ENCODE data around the gene SOX5. TPM values are rescaled to one million over a fixed set of nuclear protein-coding genes. Genes with fewer than 3 reads are reported as not detected.

Gene SOX5
- polyA plus RNA-seq, 1 donor: 3.5 TPM

- Histone ChIP-seq H3K27ac (ENCODE audit: low read length) (no peak overlapping the region), H3K36me3 (ENCODE audit: control insufficient read depth, insufficient read depth, low read length) (no peaks in the 10 kb centered on the region), H3K4me3 (ENCODE audit: low read length) (no peak overlapping the region), H3K4me1 (ENCODE audit: control insufficient read depth, insufficient read depth, low read length) (peaks cover 3% of the 10 kb centered on the region), H3K9me3 (ENCODE audit: control insufficient read depth, low read depth, low read length) (peaks cover 3% of the 10 kb centered on the region), H3K27me3 (ENCODE audit: control insufficient read depth, insufficient read depth, low read length) (peaks cover 5% of the 10 kb centered on the region)
- no CpG with 5 or more reads among the region's 2 CpGs for WGBS (ENCODE audit: insufficient coverage, low lambda C conversion rate)
- no peak for DNase-seq
These were observed 2.1 kb downstream of the SOX5 start for GRCh38 chr12:23947395-23947794.

- no peak overlapping the region for H3K27ac ChIP-seq (ENCODE audit: low read length)
- no peak overlapping the region for H3K4me3 ChIP-seq (ENCODE audit: low read length)
- DNase-seq: no peak
- whole genome bisulfite sequencing (ENCODE audit: insufficient coverage, low lambda C conversion rate): 93% methylated on average over 2 of the region's 2 CpGs
- peaks cover 3% of the 10 kb centered on the region for H3K9me3 ChIP-seq (ENCODE audit: control insufficient read depth, low read depth, low read length)
- H3K36me3 ChIP-seq (ENCODE audit: control insufficient read depth, insufficient read depth, low read length): no peaks in the 10 kb centered on the region
- H3K4me1 ChIP-seq (ENCODE audit: control insufficient read depth, insufficient read depth, low read length): peaks cover 3% of the 10 kb centered on the region
- H3K27me3 ChIP-seq (ENCODE audit: control insufficient read depth, insufficient read depth, low read length): peaks cover 5% of the 10 kb centered on the region
These were observed 4.2 kb downstream of the SOX5 start for GRCh38 chr12:23945249-23945648.

- no peak overlapping the region for H3K4me3 ChIP-seq (ENCODE audit: low read length)
- no peaks in the 10 kb centered on the region for H3K36me3 ChIP-seq (ENCODE audit: control insufficient read depth, insufficient read depth, low read length)
- H3K9me3 ChIP-seq (ENCODE audit: control insufficient read depth, low read depth, low read length): no peaks in the 10 kb centered on the region
- peaks cover 3% of the 10 kb centered on the region for H3K27me3 ChIP-seq (ENCODE audit: control insufficient read depth, insufficient read depth, low read length)
- H3K27ac ChIP-seq (ENCODE audit: low read length): no peak overlapping the region
- peaks cover 3% of the 10 kb centered on the region for H3K4me1 ChIP-seq (ENCODE audit: control insufficient read depth, insufficient read depth, low read length)
- WGBS (ENCODE audit: insufficient coverage, low lambda C conversion rate): 41% methylated on average over 2 of the region's 5 CpGs
- no peak for DNase-seq
These were observed 5.4 kb downstream of the SOX5 start for GRCh38 chr12:23944067-23944466.

- Histone ChIP-seq H3K4me1 (ENCODE audit: control insufficient read depth, insufficient read depth, low read length) (no peaks in the 10 kb centered on the region), H3K36me3 (ENCODE audit: control insufficient read depth, insufficient read depth, low read length) (no peaks in the 10 kb centered on the region), H3K27me3 (ENCODE audit: control insufficient read depth, insufficient read depth, low read length) (no peaks in the 10 kb centered on the region), H3K27ac (ENCODE audit: low read length) (no peak overlapping the region), H3K9me3 (ENCODE audit: control insufficient read depth, low read depth, low read length) (no peaks in the 10 kb centered on the region), H3K4me3 (ENCODE audit: low read length) (no peak overlapping the region)
- DNase-seq: no peak
- WGBS (ENCODE audit: insufficient coverage, low lambda C conversion rate): 100% methylated on average over 1 of the region's 4 CpGs
These were observed 6.6 kb downstream of the SOX5 start for GRCh38 chr12:23942841-23943240.

- Histone ChIP-seq H3K36me3 (ENCODE audit: control insufficient read depth, insufficient read depth, low read length) (no peaks in the 10 kb centered on the region), H3K9me3 (ENCODE audit: control insufficient read depth, low read depth, low read length) (no peaks in the 10 kb centered on the region), H3K27me3 (ENCODE audit: control insufficient read depth, insufficient read depth, low read length) (no peaks in the 10 kb centered on the region), H3K4me1 (ENCODE audit: control insufficient read depth, insufficient read depth, low read length) (no peaks in the 10 kb centered on the region), H3K27ac (ENCODE audit: low read length) (no peak overlapping the region), H3K4me3 (ENCODE audit: low read length) (no peak overlapping the region)
- no CpG with 5 or more reads among the region's 1 CpG for WGBS (ENCODE audit: insufficient coverage, low lambda C conversion rate)
- DNase-seq: no peak
These were observed 7.7 kb downstream of the SOX5 start for GRCh38 chr12:23941780-23942179.

- Histone ChIP-seq H3K27ac (ENCODE audit: low read length) (no peak overlapping the region), H3K9me3 (ENCODE audit: control insufficient read depth, low read depth, low read length) (no peaks in the 10 kb centered on the region), H3K4me1 (ENCODE audit: control insufficient read depth, insufficient read depth, low read length) (no peaks in the 10 kb centered on the region), H3K27me3 (ENCODE audit: control insufficient read depth, insufficient read depth, low read length) (no peaks in the 10 kb centered on the region), H3K36me3 (ENCODE audit: control insufficient read depth, insufficient read depth, low read length) (no peaks in the 10 kb centered on the region), H3K4me3 (ENCODE audit: low read length) (no peak overlapping the region)
- DNase-seq: no peak
- WGBS (ENCODE audit: insufficient coverage, low lambda C conversion rate): 97% methylated on average over 3 of the region's 3 CpGs
These were observed 11.0 kb downstream of the SOX5 start for GRCh38 chr12:23938422-23938821.

- H3K9me3 ChIP-seq (ENCODE audit: control insufficient read depth, low read depth, low read length): no peaks in the 10 kb centered on the region
- H3K4me3 ChIP-seq (ENCODE audit: low read length): no peak overlapping the region
- H3K27me3 ChIP-seq (ENCODE audit: control insufficient read depth, insufficient read depth, low read length): no peaks in the 10 kb centered on the region
- H3K36me3 ChIP-seq (ENCODE audit: control insufficient read depth, insufficient read depth, low read length): no peaks in the 10 kb centered on the region
- no peak for DNase-seq
- H3K27ac ChIP-seq (ENCODE audit: low read length): no peak overlapping the region
- WGBS (ENCODE audit: insufficient coverage, low lambda C conversion rate): 71% methylated on average over 1 of the region's 2 CpGs
- H3K4me1 ChIP-seq (ENCODE audit: control insufficient read depth, insufficient read depth, low read length): no peaks in the 10 kb centered on the region
These were observed 18.3 kb downstream of the SOX5 start for GRCh38 chr12:23931176-23931575.

GRCh38 chr12:23930599-23930998, 18.9 kb downstream of the SOX5 start:
- Histone ChIP-seq H3K9me3 (ENCODE audit: control insufficient read depth, low read depth, low read length) (no peaks in the 10 kb centered on the region), H3K27me3 (ENCODE audit: control insufficient read depth, insufficient read depth, low read length) (no peaks in the 10 kb centered on the region), H3K36me3 (ENCODE audit: control insufficient read depth, insufficient read depth, low read length) (no peaks in the 10 kb centered on the region), H3K4me3 (ENCODE audit: low read length) (no peak overlapping the region), H3K27ac (ENCODE audit: low read length) (no peak overlapping the region), H3K4me1 (ENCODE audit: control insufficient read depth, insufficient read depth, low read length) (no peaks in the 10 kb centered on the region)
- 100% methylated on average over 1 of the region's 2 CpGs for WGBS (ENCODE audit: insufficient coverage, low lambda C conversion rate)
- no peak for DNase-seq

GRCh38 chr12:23929906-23930305, 19.6 kb downstream of the SOX5 start:
- WGBS (ENCODE audit: insufficient coverage, low lambda C conversion rate): 83% methylated on average over 1 of the region's 2 CpGs
- Histone ChIP-seq H3K27me3 (ENCODE audit: control insufficient read depth, insufficient read depth, low read length) (no peaks in the 10 kb centered on the region), H3K4me1 (ENCODE audit: control insufficient read depth, insufficient read depth, low read length) (no peaks in the 10 kb centered on the region), H3K36me3 (ENCODE audit: control insufficient read depth, insufficient read depth, low read length) (no peaks in the 10 kb centered on the region), H3K4me3 (ENCODE audit: low read length) (no peak overlapping the region), H3K9me3 (ENCODE audit: control insufficient read depth, low read depth, low read length) (no peaks in the 10 kb centered on the region), H3K27ac (ENCODE audit: low read length) (no peak overlapping the region)
- no peak for DNase-seq

GRCh38 chr12:23927907-23928306, 21.6 kb downstream of the SOX5 start:
- Histone ChIP-seq H3K9me3 (ENCODE audit: control insufficient read depth, low read depth, low read length) (no peaks in the 10 kb centered on the region), H3K36me3 (ENCODE audit: control insufficient read depth, insufficient read depth, low read length) (no peaks in the 10 kb centered on the region), H3K27me3 (ENCODE audit: control insufficient read depth, insufficient read depth, low read length) (no peaks in the 10 kb centered on the region), H3K4me1 (ENCODE audit: control insufficient read depth, insufficient read depth, low read length) (no peaks in the 10 kb centered on the region), H3K27ac (ENCODE audit: low read length) (no peak overlapping the region), H3K4me3 (ENCODE audit: low read length) (no peak overlapping the region)
- no peak for DNase-seq
- WGBS (ENCODE audit: insufficient coverage, low lambda C conversion rate): no CpG with 5 or more reads among the region's 3 CpGs

GRCh38 chr12:23921099-23921856, 28.2 kb downstream of the SOX5 start:
- WGBS (ENCODE audit: insufficient coverage, low lambda C conversion rate): 100% methylated on average over 1 of the region's 5 CpGs
- H3K27ac ChIP-seq (ENCODE audit: low read length): no peak overlapping the region
- H3K4me3 ChIP-seq (ENCODE audit: low read length): no peak overlapping the region
- H3K36me3 ChIP-seq (ENCODE audit: control insufficient read depth, insufficient read depth, low read length): no peaks in the 10 kb centered on the region
- H3K9me3 ChIP-seq (ENCODE audit: control insufficient read depth, low read depth, low read length): no peaks in the 10 kb centered on the region
- no peaks in the 10 kb centered on the region for H3K27me3 ChIP-seq (ENCODE audit: control insufficient read depth, insufficient read depth, low read length)
- no peak for DNase-seq
- H3K4me1 ChIP-seq (ENCODE audit: control insufficient read depth, insufficient read depth, low read length): no peaks in the 10 kb centered on the region
